Inflammatory macrophage treated with lipopolysaccharide for 1 hour (primary cell): ENCODE measurements around the gene RPS24.
"Not testable (repeated sequence)": the region's sequence is repeated elsewhere in the genome, so short reads cannot be mapped to it uniquely, and the experiment has no call there.

Experiments used
- DNase-seq, 2 donors: peaks; one replicate each; pipeline ENCODE4 v3.0.0-alpha.2; 2020 to 2022

Gene RPS24

GRCh38 chr10:78033637-78034470, at the start of gene RPS24:
Gene RPS24, plus strand, starts transcription at chr10:78033863. Its CDS starts 39 bp downstream, at chr10:78033902.
- DNase-seq, result peak; percentile 95 to 98

GRCh38 chr10:77984986-77985385, 48.7 kb upstream of the RPS24 start:
- no peak for DNase-seq

DNA sequence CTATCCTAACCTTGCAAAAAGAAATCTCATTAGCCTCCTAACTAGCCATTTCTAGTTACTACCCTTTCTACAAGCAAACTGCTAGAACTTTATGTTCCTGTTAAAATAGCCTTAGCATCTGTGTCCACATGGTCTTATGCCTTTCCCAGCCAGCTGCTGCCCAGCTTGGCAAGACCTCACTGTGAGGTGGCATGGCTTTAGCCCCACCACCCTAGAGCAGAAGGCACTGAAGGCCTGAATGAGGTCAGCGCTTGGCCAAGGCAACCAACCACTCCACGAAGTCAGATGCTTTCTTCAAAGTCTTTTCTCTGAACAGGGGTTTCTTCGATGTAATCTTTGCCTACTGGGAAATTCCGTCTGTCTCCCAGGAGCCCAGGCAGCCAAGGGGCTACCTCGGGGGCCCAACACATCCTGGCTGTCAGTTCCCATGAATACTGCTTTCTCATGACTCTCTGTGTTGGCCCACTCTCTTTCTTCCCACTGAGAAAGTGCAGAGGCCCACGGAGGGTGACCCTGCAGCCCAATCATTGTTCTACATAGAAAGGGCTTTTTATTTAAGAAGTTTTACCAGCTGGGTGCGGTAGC, 45.9 kb upstream of the RPS24 start:
- no peak for DNase-seq

DNA sequence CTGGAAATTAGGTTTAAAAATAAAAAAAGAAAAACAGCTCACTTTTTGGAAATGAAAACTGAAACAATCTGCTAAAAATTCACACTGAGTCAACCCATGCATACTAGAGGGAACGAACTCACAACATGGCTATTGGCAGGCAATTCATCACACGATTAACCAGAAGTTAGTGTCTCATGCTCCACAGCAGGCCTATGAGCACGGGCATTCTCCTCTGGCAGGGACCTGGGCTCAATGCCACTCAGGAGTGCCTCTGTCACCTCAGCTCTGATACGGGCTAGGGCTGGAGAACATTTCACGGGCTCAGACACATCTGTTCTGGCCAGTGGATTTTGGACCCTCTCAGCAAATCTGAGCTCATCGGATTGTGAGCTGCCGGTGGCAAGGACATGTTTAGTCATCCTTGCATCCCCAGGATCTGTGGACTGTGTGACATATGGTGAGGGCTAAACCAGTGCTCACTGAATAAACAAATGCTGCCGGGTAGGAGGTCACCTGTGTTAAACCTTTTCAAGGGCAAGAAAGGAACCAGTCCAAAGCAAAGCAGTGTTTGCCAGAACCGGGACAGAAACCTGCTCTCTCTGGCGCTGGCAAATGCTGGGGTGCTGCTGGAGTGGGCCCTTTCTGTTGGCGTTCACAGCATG, 44.5 kb upstream of the RPS24 start:
- DNase-seq, result no peak

DNA sequence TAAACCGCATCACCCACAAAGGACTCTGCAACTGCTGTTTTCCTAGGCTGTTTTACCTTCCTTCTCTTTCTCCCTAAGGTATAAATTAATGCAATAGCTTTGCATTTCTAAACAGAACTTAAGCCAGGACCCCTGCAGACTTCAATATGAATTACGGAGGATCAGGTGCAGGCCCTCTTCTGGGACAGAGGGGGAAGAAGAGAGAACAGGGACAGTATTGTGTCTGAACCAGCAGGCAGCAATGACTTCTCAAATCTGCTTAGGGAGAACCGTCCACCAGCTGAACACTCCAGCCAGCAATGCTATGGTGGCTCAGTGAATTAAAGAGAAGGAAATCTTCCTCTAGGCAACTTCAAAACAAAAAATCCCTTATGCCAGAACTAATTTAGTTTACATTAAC, 40.0 kb upstream of the RPS24 start:
- DNase-seq, result no peak

GRCh38 chr10:77998780-77999179, 34.9 kb upstream of the RPS24 start:
- not testable (repeated sequence) for DNase-seq

DNA sequence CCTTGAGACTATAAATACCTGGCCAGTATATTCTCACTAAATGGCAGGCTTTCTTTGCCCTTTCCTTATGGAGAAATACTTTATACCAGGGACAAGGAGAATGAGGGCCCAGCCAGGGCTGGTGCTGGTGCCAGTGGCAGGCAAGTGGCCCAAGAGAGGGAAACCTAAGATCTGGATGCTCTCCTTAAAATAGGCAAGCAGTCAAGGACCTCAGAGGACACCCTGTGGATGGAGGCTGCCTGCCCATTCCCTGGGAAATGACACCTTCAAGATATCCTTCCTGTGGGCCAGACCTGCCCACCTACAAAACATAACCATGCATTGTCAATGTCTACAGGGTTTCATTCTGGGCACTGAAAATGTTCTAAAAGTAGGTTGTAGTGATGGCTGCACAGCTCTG, 33.5 kb upstream of the RPS24 start:
- DNase-seq, result no peak

GRCh38 chr10:78000956-78001472, 32.6 kb upstream of the RPS24 start:
- no peak for DNase-seq

DNA sequence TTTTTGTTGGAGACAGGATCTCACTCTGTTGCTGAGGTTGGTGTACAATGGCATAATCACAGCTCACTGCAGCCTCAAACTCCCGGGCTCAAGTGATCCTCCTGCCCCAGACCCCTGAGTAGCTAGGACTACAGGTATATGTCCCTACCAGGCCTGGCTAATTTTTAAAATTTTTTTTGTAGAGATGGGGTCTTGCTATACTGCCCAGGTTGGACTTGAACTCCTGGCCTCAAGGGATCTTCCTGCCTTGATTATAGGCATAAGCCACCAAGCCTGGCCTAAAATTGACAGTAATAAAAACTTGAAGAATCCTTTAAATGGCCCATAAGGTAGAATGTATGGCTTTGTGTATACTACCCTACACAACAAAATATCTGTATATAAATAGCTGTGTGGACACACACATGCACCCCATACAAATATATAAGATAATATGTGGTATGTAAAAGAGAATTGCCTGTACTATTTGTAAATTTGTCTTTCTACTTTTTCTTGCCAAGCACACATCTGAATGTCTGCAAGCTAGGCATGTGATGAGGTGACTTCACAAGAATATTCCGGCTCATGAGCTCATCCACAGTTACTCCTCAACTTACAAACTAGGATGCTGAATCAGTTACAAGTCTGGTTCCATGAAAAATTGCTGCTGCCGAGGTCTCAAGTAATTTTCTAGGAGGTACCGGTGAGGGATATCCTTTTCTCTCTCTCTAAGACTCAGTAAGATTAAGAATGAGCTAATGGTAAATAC, 30.9 kb upstream of the RPS24 start:
- DNase-seq, result no peak

DNA sequence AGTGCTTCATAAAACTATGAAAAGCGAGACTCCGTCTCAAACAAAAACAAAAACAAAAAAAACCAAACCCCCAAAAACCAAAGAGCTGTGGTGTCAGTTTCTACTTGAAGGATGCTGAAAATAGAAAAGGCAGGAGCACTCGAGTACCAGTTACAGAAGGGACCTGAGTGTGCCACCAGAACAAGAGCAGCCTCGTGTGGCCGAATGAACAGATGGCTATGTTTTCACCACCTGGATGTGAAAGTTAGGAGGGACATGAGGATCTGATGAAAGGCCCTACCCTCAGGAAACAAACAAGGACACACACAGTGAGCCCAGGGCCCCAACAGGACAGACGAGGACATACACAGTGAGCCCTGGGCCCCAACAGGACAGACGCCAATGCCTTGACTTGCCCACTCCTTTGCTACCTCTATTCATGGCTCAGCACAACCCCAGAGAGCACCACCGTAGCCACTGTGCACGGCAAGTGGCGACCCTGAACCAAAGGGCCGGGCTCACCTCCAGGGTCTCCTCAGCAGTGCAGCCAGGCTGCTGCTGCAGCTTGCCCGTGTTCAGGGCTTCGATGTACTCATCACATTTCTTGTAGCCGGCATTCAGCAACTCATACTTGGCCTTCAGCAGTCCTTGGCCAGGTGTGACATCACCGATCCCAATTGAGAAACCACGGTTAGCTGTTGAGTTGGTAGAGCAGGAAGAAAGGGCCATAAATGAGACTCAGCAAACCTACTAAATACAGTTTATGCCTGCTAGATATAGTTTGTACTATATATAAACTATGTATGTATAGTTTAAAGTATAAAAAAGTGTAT, 29.2 kb upstream of the RPS24 start:
- DNase-seq, result no peak

DNA sequence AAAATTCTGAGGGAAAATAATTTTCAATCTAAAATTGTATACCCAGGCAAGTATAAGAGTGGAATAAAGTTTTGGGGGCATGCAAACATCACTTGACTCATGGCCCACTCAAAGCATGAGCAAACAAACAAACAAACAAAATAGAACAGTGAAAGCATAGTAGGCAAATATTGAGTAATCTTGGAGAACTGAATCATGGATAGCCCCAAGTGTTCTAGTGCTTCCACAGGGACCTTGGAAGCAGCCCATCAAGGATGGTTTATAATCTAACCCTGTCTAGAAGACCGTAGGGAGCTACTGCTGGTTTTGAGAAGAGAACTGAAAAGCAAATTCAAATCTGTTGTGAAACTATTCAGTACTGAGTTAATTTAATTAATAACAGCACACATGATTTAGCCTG, 26.5 kb upstream of the RPS24 start:
- no peak for DNase-seq

DNA sequence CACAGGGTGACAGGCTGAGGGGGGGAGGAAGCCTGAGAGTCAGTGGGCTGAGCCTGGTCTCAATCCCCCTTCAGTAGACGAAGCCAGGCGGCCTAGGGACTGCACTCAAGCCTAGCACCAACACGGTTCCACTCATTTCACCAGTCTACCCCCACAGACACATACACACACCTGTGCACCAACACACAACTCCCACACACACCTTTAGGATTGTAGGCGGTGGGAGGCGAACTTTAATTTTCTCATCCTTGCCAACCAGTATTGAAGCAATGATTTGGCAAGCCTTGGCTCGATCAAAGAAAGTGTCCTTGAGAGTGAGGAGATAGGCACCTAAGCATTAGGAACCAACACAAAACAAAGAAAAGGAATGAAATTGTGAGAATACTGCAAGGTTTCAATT, 24.0 kb upstream of the RPS24 start:
- no peak for DNase-seq

DNA sequence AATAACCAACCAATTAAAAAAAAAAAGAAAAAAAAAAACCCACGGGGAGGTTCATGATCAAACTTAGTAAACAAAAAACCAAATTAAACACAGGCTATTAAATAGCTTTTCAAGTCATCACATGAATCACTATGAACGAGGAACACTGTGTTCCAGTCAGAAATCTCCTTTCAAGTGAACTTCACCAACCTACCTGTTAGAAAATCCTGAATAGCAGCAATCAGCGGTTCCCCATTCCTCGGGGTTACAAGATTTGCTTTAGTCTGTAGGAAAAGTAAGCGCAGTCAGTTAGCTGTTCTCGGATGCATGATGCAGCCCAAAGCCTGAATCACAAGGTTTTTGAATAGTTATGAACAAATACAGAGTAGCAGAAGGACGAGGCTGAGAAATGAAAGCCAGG, 23.4 kb upstream of the RPS24 start:
- no peak for DNase-seq

GRCh38 chr10:78011065-78011464, 22.6 kb upstream of the RPS24 start:
- DNase-seq, result no peak

GRCh38 chr10:78013564-78013963, 20.1 kb upstream of the RPS24 start:
- no peak for DNase-seq

GRCh38 chr10:78015546-78015945, 18.1 kb upstream of the RPS24 start:
- DNase-seq, result no peak

DNA sequence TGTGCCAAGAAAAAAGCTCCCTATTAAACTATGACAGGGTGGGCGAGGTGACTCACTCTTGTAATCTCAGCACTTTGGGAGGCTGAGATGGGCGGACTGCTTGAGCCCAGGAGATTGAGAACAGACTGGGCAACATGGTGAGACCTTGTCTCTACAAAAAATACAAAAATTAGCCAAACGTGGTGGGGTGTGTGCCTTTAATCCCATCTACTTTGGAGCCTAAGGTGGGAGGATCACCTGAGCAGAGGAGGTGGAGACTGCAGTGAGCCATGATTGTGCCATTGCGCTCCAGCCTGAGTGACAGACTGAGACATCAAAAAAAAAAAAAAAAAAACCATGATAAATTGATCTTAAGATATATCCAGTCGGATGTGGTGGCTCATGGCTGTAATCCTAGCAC, 15.8 kb upstream of the RPS24 start:
- no peak for DNase-seq

DNA sequence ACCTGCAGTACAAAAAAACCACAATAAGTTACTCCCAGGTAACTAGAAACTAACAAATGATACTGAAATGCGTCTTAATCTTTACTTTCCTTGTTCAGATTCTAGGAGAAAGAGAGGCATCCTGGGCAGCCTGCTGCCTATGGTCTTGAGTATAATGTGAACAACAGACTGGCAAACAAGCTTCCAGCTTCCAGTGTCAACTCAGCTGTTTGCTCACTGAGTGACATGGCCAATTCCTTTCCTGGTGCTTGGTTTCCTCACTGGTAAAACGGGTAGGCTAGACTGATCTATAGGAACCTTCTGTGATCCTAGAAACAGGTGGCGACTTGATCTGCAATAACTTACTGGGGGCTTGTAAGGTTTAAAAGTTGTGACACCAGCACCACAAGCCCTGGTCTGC, 14.4 kb upstream of the RPS24 start:
- DNase-seq, result no peak

GRCh38 chr10:78021201-78021600, 12.5 kb upstream of the RPS24 start:
- no peak for DNase-seq

DNA sequence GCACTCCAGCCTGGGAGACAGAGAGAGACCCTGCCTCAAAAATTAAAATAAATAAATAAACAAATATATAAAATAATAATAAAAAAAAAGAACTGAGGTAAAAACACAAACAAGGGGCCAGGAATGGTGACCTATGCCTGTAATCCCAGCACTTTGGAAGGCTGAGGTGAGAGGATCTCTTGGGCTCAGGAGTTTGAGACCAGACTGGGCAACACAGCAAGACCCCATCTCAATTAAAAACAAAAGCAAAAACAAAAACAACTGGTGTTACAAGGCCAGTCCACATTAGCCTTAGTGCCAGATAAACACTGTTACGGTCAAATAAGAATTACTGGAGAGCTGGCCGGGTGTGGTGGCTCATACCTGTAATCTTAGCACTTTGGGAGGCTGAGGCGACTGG, 9.9 kb upstream of the RPS24 start:
- DNase-seq, result no peak

DNA sequence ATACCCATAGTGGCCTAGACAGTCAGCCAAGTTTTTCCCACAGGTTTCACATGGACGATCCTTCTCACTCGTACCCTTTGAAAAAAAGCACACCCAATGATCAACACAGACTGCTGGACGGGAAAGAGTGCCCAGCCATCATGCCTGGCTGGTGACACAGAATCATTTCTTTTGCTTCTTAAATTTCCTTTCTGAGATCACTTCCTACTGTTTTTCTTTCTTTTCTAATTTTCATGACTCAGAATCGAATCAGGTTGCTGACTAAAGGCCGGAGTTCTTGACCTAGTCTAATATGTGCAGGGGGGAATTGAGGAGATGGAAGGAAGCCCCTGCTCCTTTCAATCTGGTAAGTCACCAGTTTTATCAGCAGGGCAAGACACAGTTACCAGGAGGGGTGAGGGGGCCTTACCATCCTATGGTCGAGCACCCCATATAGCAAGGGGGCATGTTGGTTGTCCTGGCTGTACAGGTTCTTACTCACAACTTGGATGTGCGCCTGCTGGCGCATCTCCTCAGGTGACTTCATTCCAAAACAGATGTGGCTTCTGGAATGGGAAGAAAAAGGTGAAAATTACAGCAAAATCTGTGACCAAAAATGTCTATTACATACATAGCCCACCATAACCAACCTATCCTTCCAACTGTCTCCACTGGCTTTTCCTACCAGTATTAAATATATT, 7.8 kb upstream of the RPS24 start:
- no peak for DNase-seq
